HG03457 (cell line): Measurements from ENCODE around the gene ACTL10.
A peak's percentile ranks its signal among the peaks of the same experiment; 100 is the strongest.
"Not testable (repeated sequence)": the region's sequence is repeated elsewhere in the genome, so short reads cannot be mapped to it uniquely, and the experiment has no call there.

ENCODE experiments used
- ATAC-seq: cut with Tn5 transposase; IDR thresholded peaks from one replicate; pipeline ENCODE4 v1.9.1; 2021; ENCODE audit warnings: moderate number of reproducible peaks; ENCODE audit not compliant: unreplicated experiment

Gene ACTL10

DNA sequence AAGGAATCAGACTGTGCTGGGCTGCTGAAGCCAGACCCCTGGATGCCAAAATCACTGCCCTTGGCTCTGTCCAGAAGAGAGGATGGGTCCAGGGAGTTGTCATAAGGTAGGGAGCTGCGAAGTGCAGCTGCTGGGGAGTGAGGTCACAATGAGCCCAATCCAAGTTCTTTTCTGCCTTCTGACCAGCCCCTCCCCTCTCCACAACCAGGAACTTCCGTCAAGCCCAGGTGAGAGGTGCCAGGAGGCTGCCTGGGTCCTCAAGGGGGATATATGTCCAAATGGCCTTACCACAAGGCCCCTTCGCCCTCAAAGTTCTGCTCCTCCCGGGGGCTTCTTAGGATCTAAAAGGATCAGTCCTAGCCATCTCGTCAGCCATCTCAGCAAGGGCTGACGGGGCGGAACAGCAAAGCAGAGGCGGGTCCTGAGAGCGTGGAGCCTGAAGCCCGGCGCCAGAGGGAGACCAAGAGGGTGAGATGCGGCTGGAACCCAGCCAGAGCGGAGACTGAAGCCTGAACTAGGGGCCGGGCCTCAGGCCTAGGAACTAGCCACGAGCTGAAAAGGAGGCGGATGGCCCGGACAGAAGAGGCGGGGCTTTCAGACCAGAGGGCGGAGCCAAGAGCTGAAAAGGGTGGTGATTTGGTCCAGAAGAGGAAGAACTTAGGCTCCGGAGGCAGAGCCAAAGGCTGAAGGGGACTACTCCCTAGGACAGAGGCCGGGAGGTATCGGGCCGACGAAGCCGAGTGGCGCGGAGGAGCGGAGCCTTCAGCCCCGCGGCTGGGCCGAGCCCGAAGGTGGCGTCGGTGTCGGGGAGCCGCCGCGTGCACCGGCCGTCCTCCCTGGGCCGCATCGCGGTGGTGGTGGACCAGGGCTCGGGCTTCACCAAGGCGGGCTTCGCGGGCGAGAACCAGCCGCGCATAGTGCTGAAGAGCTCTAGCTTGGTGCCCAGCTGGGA is at the start of gene ACTL10:
Gene ACTL10, plus strand, starts transcription at position 651 of the 952 bp plus-strand sequence. CDS start 555 bp downstream, outside the sequence.
- peak; percentile 47 for ATAC-seq

DNA sequence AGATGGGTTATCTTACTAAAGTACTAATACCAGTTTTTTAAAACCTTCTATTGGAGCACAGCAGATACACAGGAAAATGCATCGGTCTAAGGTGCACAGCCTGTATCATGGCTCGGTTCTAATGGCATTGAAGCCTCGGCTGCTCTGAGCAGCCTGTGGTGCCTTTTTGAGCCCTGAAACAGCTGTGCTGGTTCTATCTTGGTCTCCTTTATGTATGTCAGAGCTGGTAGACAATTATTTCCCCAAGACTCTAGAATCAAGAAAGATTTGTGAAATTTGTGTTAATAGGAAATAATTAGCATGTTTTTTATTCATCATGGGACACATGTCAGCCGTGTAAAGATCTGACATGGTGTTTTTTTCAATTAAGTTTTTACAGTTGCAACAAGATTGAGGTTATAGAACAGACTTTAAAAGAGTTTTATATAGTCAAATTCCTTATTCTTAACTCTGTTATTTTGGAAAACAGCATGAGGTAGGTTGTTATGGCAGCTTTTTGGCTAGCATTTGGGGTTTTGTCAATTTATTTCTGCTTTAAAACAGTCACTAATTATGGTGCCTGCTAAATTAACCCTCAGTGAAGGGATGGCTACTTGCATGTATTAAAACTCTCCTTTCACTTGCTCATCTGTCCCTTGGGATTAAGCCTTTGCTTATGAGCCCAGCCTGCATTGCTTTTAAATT is 44.9 kb upstream of the ACTL10 start:
- no peak for ATAC-seq

DNA sequence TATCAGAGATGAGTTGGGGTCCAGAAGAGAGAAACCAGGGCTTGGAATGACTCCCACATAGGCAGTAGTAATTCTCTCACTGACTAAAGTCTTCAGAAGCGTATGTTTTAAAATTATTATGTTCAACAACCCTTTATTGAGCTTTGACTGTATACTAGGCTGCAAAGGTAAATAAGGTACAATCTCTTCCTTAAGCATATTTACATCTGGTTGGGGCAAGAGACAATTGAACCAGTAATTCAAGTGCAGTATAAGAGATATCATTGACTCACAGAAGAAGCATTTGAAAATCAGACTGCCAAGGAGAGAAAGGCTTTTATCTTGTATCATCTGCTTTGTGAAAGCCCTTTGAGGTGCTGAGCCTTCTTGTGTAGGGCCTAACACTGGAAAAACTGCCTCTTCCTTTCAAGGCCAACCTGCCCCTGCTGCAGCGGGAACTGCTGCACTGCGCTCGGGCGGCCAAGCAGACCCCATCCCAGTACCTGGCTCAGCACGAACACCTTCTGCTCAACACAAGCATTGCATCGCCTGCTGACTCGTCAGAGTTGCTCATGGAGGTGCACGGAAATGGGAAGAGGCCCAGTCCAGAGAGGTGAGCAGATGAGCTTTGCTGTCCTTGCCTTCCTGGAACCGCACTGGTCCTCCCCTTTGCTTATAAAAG is 43.9 kb upstream of the ACTL10 start:
- ATAC-seq: no peak

DNA sequence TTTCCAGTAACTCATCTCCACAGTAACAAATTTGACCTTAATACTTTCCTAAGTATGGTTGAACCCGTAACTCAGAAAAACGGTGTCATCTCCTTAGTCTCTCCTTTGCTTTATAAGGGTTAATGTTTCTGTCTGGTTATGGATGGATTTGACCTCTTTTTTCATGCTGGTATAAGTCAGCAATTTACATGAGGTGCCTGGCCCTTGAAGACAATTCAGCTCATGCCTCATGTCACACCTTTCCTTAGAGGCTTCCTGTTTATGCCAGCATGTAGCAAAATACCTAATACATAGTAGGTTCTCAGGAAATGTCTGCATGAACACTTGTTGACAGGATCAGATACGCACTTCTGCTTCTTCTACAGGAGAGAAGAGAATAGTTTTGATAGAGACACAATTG is 42.3 kb upstream of the ACTL10 start:
- no peak for ATAC-seq

DNA sequence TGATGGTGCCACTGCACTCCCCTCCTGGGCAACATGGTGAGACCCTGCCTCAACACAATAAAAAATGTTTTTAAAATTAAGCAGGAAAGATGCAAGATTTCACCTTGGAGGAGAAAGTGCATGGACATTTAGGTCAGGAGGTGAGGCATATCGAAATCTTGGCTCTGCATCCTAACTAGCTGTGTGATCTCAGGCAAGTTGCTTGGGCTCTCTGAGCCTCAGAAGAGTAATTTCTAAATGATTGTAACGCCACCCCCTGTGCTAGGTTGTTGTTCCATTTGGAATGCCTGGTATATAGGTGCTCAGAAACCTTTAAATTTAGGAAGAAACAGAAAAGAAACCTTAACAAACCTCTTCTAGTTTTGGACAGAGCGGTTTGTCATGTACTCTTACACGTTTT is 40.6 kb upstream of the ACTL10 start:
- ATAC-seq: no peak

DNA sequence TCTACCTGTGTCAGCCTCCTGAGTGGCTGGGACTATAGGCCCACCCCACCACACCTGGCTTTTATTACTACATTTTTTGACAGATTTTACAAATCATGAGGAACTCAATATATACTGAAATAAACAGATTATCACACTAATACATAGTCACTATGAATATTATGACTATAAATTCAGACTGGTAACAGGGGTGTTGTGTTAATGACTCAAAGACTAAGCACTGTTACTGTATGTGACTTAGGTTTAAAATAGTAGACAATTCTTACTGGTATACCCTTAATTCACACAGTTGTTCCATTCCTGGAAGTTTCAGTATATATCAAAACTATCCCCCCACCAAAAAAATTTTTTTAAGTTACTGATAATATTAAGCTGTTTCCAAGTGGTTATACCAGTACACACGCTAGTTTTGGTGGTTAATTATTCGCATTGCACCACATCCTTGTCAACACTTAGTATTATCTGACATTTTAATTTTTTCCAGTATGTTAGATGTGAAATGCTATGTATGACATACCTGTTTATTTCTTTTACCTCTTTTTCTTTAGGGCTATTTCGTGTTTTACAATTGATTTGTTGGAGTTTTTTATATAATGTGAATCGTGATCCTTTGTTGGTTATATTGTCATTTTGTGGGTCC is 39.0 kb upstream of the ACTL10 start:
- no peak for ATAC-seq

DNA sequence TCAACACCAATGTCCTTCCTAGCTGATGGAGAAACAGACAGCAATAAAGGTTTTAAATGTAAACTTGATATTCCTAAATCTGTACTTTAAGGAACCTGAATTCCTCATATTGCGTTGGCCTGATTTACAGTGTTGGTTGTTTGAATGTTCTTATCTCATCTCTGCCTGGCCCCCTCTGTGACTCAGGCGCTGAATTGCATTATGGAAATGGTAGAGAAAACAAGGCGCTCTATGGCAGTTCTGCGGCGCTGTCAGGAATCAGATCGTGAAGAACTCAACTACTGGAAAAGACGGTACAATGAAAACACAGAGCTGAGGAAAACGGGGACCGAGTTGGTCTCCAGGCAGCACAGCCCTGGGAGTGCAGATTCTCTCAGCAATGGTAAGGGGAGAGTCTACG is 37.2 kb upstream of the ACTL10 start:
- ATAC-seq: no peak

DNA sequence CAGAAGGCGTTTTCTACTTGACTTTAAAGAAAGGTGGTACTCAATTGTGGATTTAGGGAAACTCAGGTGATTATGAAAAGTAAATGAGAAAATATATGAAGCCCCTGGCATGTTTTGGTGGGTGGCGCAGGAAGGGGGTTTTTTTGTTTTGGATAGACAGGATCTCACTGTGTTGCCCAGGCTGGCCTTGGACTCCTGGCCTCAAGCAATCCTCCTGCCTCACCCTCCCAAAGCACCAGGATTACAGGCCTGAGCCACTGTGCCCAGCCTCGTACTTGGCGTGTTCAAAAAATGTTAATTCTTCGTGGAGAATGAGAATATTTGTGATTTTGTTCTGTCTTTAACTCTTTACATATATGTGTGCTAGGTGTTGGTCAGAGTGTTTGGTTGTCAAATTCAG is 36.8 kb upstream of the ACTL10 start:
- ATAC-seq: no peak

DNA sequence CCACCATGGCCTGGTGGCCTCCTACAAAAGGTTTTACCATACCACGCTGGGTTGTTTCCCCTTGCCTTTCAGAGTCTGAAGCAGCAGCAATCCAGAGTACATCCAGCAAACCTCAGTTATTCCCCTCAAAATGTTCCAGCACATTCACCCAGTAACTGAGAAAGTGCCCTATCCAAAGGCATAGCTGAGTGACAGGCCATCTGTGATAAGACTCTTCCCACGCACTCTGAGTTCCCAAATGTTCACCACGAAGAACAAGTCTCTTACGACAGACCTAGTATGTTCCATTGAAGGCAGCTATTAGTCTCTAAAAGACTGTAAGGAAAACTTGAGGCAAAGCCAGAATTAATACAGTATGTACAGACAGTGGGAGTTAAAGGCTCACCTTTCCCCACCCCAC is 36.2 kb upstream of the ACTL10 start:
- no peak for ATAC-seq

DNA sequence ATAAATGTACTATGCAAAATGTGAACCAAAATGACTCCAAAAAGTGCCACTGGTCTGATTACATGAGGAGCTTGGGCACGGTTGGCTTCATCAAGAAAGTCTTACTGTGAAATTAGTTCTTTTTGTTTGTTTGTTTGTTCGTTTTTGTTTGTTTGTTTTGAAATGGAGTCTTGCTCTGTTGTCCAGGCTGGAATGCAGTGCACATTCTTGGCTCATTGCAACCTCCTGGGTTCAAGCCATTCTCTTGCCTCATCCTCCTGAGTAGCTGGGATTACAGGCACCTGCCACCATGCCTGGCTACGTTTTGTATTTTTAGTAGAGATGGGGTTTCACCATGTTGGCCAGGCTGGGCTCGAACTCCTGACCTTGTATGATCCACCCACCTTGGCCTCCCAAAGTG is 34.8 kb upstream of the ACTL10 start:
- ATAC-seq: not testable (repeated sequence)

DNA sequence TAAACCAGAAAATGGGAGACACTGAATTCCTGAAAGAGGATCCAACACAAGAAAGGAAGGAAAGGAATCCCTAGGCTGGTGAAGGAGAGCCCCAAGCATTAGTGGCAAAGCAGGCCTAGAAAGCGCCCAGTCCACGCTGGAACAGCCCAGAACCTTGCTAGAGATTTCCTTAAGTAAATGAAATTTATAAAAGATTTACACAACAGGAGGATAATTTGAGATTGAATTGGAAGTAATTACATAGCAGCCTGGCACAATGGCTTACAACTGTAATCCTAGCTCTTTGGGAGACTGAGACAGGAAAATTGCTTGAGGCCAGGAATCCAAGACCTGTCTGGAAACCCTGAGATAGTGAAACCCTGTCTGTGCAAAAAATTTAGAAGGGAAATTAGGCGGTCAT is 31.4 kb upstream of the ACTL10 start:
- no peak for ATAC-seq

DNA sequence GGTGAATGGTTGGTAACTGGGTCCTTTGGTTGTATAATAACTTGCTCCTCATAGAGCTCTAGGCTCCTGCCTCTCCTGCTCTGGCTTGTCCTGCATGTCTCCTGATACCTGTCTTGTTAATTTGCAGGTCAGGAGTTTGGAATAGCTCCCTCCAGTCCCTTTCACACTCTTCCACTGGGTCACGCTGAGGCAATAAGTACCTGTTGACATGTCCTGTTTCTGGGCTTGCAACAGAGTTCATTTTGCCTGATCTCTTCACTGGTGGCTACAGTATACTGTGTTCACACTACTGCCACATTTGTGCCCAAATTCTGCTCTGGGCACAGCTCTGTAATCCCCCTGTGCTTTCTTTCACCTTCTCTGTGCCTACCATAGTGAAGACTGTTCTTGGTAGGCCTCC is 30.0 kb upstream of the ACTL10 start:
- ATAC-seq: no peak

DNA sequence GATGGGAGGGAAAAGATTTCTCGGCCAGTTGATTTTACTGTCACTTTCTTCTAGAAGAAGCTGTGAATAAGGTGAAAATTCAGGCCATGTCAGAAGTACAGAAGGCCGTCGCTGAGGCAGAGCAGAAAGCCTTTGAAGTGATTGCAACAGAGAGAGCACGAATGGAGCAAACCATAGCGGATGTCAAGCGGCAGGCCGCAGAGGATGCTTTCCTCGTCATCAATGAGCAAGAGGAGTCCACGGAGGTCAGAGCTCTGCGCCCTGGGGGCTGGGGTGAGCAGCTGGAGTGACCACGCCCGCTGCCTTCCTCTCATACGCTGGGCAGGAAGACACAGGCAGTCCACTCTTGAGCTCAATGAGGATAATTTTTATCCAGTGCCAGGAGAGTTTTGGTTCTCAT is 26.5 kb upstream of the ACTL10 start:
- no peak for ATAC-seq

DNA sequence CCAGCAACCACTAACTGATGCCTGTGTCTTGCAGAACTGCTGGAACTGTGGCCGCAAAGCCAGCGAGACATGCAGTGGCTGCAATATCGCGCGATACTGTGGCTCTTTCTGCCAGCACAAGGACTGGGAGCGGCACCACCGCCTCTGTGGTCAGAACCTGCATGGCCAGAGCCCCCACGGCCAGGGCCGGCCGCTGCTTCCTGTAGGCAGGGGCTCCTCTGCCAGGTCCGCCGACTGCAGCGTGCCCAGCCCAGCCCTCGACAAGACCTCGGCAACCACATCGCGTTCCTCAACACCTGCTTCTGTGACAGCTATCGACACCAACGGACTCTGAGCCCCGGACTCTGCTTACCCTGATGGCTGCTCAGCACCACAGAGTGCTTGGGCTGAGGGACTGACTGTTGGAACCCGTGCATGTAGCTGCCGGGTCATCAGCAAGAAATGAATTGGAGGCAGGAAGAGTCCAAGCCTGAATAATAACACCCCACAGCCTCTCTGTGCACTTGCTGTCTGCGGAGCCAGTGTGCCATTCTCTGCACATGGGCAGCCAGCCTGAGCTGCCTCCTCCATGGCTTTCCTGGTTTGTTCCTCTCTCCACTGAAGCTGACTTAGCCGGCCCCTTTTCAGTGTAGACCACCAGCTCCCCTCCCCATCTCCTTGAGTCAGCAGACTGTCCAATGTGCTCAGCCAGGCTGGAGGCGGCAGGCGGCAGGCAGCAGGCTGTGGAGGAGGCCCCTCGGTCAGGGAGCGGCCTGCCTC is 22.3 kb upstream of the ACTL10 start:
- ATAC-seq: no peak

DNA sequence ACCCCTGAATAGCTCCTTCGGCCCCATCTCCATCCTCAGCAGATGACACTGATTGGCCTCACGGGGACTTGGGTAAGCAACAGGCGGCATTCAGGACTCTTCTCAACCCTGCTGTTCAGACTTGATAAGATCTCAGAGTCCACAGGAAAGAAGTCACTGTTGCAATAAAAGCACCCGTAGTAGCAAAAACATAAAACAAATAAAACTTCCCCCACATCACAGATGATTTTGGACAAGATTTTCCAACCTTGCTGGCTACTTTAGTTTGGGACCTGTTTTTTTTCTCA is 21.7 kb upstream of the ACTL10 start:
- no peak for ATAC-seq

DNA sequence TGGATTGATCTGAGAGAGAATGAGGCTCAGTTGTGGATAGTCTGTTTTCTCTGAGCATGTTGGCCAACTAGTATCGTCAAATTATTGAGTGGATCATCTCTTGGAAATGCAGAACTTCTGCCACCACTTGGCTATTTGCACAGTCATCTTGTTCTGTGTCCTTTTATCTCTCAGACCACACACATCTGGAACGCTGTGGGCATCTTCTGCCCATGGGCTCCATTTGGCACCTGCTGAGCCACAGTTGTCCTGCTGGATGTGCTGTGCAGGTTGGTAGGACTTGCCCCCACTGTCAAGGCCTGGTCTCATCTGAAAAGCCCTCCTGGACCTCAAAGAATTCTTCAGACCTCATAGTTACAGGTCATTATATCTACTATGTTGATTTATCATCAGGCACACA is 21.3 kb upstream of the ACTL10 start:
- ATAC-seq: no peak

DNA sequence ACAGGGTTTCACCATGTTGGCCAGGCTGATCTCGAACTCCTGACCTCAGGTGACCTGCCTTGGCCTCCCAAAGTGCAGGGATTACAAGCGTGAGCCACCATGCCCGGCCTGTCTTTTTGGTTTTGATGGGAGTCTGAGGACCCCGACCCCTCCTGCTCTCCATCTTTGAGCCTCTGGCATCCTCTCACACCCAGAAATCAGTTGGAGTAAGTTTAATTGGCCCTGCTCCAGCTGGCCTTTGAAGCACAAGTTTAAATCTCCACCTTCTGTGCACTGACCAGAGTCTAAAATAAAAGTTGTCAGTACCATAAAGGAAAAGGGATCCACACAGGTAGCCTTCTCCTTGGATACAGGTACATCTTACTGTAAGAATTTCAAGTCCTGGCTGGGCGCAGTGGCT is 20.6 kb upstream of the ACTL10 start:
- ATAC-seq: no peak

DNA sequence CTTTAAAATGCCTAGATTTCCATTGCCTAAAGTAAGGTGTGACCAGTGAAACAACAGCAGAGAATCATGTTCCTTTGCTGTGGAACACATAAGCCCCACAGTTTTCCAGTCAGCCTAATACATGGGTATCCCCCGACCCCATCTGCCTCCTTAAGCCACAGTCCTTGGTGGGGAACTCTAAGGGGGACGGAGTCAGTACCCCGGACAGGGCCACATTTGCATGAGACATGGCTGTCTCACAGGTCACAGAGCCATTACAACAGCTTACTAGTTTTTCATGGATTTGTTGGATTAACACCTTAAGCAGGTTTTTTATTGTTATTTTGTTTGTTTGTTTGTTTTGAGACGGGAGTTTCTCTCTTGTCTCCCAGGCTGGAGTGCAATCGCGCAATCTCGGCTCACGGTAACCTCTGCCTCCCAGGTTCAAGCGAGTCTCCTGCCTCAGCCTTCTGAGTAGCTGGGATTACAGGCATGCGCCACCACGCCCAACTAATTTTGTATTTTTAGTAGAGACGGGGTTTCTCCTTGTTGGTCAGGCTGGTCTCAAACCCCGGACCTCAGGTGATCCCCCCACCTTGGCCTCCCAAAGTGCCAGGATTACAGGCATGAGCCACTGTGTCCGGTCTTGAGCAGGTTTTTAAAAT is 19.7 kb upstream of the ACTL10 start:
- ATAC-seq: not testable (repeated sequence)

DNA sequence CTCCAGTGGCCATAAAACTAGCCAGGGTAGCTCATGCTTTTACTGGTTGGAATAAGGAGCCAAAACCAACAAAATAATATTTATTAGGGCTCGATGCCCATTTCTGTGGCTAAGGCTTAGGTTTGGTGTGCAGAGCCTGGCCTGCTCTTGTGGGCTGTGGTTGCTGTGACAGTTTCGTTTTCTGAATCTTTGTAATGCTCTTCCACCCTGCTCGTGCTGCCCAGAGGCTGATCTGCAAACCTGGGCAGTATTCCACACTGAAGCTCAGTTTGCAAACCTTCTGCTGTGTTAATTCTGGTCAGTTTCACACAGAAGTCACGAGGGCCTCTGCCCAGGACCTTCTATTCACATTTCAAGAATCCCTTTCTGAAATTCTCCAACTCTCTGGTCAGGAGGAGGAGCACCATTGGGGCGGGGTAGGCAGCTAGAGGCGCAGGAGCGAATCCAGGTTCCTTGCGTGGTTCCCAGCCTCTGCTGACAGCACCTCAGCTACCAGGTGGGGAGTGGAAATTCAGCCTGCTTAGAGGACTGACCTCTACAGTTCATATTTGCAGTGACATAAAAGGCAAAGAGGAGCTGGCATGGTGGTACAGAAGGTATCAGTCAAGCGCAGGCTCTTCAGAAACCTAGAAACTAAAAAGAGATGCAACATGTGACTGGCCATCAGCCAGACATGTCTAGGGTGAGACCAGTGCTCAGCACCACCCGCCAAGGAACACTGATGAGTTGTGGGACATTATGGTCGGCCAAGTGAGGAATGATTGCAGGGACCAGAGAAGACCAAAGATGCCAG is 18.9 kb upstream of the ACTL10 start:
- ATAC-seq: no peak
